Measurements from ENCODE around the gene IER5L. TPM values are rescaled to one million over a fixed set of nuclear protein-coding genes. Genes with fewer than 3 reads are reported as not detected.

IER5L gene
- total RNA-seq, 1 experiment from 2014 or later: 76.5 TPM

DNA sequence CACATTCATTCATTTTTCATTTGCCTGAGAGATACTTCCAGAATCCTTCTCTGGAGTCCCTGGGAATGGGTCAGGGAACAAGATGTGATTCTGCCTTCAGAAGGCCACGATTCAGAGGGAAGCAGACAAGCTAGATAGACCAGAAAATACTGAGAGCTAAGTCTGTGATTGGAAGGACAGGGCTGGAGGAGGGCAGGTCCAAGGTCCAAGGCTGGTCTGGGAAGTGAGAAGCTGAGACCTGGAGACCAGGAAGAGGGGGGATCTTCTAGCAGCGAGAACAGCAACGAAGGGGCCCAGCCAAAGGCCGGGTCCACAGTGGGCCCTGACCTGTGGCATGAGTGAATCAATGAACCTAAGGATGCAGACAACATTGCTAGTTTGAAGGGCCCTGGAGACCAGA is 4.1 kb upstream of the IER5L start:
- no peak for DNase-seq (ENCODE audit: low read depth)

- DNase-seq (ENCODE audit: low read depth): no peak
These were observed 3.2 kb upstream of the IER5L start for GRCh38 chr9:129181246-129181645.

- DNase-seq (ENCODE audit: low read depth): no peak
These were observed 714 bp upstream of the IER5L start for GRCh38 chr9:129178568-129179382.

DNA sequence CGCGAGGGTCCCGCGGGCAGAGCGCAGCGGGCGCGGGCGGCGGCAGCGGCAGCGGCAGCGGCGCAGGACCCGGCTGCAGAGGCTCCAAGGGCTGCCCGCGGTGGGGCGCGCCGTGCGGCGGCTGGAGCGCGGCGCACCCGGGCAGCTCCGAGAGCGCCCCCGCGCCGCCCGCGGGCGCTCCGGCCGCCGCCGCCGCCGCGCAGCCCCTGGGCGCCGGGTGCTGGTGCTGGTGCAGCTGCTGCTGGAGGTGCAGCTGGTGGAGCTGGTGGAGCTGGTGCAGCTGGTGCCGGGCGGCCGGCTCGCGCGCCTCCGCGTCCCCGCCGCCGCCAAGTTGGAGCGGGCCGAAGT is 644 bp downstream of the IER5L start:
- no peak for DNase-seq (ENCODE audit: low read depth)

DNA sequence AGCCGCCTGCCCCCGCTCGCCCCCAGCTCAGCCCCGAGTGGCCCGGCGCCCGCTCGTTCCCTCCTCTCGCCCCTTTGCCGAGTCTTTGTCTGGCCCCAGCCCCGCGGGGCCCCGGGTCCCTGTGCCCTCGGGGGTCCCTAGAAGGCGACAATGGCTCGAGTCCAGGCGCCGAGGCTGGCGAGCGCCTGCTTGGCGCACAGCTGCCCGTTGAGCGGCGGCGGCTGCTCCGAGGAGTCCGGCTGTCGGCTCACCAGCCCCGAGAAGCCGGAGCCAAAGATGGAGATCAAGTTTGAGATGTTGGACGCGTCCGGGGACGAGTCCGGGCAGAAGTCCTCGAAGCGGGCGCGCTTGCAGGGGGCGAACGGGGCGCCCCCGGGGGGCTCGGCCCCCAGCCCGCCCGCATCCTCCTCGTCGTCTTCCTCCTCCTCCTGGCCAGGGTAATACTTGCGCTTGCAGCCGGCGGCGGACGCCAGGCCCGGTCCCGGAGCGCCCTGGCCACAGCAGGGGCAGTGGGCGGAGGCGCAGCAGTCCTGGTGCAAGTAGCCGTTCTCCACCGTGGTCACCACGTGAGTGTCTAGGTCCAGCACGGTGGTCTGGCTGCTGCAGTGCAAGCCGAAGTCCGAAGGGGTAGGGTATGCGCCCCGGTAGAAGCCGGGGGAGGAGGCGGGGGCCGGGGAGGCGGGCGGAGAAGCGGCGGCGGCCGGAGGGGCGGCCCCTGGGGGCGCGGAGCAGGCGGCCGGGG is 1.2 kb downstream of the IER5L start:
- DNase-seq (ENCODE audit: low read depth): no peak

DNA sequence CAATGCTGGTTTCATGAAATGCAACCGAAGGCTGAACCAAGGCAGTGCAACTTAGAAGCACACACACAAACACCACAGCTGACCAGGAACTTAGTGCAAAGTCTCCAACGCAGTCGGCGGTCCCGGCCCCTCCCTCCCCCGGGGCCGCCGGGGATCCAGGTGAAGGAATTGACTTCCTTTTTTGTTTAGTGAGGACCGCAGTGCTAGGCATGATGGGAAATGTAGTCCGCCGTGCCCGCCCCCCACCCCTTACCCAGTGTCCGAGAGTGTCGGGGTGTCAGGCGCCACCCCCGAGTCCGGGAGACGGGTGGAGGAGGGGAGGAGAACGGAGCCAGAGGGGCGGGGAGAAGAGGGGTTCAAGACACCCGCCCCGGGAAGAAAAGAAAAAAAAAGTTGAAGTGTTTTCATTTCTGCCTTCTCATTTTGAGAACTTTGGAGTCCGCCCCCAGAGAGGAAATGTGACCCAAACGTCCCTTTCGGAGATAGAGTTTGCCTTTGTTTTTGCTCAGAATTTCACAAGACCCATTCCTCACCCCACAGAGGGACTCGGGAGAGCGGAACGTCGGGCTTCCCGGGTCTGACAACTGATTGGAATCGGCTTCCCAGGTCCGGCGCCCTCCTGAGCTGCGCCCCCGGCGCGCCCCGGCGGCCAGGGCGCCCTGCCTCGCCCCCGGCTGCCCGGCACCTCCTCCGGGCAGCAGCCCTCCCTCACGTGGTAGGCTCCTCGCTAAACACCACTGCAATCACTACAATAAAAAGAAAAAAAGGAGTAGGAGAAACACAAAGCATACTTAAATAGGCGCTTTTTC is 2.0 kb downstream of the IER5L start:
- DNase-seq (ENCODE audit: low read depth): peak; percentile 94

DNA sequence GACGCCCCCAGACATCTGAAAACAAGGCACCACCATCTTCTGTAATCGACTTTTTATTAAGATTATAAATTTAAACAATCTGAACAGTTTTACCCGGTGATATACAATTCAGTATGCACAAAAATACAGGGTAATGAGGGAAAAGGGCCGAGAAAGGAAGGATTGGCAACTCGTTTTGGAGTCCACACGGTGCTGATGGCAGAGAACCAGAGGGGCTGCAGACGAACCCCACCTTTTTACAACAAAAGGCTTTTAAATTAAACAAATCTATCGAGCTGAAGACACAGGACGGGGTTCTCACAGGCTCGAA is 2.6 kb downstream of the IER5L start:
- no peak for DNase-seq (ENCODE audit: low read depth)

DNA sequence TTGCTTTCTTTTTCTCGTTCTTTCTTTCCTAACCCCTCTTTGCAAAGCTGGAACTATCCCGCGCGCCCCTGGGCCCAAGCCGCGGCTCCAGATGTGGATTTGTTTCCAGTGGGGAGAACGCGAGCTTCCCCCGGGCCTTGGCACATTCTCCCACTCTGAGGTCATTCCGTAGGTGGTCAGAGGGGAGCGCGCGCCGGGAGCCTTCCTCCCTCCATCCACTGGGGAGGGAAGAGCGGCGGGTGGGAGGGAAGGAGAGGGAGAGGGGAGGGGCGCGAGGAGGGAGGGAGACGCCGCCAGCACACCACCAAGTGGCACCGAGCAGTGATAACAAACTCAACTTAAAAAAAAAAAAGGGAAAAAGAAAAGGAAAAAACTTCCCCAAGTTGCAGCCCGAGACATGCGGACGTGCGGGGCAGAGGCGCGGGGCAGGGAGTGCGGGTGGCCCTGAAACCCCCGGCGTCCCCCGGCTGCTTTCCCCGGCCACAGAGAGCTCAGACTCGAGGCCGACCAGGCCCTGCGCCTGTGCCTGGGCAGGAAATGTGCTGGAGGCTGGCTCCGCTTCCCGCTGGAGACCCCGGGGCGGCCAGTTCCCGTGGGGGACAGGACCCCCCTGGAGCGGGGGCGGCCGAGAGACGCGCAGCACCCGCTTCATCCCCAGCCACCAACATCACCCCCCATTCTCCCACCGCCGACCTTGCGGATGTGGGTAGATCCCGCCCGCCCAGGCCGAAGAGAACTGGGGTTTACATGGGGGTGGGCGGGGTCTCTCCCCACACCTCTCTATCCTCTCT is 3.1 kb downstream of the IER5L start:
- DNase-seq (ENCODE audit: low read depth): peak; percentile 77

DNA sequence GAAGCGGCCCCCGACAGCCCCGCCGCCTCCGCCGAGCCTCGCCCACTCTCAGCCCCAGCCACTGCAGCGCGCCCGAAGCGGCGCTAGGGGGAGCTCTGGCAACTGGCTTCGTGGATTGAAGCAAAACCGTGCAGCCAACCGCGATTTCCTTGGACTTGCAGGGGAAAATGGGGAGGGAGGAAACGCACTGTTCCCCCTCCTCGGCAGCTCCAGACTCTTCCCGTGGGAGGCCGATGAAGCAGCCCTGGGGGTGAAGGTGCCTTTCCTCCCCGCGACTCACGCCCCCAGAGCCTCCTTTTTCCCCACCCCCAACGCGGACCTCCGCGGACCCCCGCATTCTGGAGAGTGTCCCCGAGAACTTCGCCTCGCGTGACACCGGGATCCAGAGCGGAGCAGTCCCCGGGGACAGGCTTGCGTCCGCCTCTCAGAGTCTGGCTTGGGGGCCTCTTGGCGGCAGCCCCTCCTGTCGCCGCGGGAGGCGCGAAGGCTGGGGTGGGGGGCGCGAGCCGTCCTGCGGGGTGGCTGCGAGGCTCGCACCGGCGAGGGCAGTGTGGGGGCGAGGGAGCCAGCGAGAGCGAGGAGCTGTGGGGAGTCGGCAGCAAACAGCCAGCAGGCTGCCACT is 3.8 kb downstream of the IER5L start:
- peak; percentile 82 for DNase-seq (ENCODE audit: low read depth)

DNA sequence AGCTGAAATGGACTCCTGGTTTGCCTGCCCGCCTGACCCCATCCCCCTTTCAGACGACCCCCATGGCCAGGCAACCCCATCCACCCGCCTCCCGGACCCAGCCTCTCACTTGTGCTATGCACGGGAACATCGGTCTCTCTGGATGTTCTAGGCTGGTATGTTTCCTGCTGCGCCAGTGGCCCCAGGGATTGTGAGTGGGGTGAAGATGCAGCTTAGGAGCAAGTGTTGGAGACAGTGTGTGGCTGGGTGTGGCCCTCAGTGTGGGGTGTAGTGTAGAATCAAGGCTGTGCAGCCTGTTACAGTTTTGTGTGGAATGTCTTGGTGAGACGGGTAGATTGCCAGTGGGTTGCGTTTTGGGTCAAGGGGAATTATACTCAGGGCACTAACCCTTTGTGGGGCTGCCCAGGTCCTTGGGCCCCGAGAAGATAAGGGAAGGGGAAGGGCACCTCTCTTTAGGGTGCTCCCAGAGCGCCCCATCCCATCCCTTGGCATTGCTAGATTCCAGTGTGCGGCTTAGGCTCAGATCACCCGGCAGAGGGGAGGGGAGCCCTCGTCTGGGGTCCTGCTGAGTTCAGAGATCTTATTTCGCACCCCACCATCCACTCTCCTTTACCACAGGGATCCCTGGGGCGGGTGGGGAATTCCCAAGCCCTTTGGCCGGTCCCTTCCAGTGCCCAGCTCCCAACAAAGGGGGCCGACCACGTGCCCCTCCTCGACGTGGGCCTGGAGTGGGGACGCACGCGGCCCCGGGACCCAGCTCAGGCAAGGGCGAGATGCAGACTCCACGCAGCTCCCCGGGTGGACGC is 4.6 kb downstream of the IER5L start:
- no peak for DNase-seq (ENCODE audit: low read depth)

DNA sequence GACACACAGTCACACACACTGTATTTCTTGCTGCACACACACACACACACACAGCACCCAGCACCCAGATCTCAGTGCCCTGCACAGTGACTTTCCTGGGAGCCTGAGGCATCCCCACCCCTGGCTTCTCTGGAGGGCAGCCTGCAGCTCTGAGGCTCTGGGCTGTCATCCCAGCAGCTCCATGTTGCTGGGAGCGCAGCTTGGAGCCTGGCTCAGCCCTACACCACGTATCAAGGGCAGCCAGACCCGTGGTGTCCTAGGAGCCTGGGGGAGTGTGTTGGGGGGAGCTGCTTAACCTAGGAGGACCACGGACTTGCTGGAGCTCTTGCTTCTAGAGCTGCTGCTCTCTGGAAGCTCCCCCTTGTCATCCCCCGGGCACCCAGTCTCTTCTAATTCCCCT is 5.2 kb downstream of the IER5L start:
- no peak for DNase-seq (ENCODE audit: low read depth)

DNA sequence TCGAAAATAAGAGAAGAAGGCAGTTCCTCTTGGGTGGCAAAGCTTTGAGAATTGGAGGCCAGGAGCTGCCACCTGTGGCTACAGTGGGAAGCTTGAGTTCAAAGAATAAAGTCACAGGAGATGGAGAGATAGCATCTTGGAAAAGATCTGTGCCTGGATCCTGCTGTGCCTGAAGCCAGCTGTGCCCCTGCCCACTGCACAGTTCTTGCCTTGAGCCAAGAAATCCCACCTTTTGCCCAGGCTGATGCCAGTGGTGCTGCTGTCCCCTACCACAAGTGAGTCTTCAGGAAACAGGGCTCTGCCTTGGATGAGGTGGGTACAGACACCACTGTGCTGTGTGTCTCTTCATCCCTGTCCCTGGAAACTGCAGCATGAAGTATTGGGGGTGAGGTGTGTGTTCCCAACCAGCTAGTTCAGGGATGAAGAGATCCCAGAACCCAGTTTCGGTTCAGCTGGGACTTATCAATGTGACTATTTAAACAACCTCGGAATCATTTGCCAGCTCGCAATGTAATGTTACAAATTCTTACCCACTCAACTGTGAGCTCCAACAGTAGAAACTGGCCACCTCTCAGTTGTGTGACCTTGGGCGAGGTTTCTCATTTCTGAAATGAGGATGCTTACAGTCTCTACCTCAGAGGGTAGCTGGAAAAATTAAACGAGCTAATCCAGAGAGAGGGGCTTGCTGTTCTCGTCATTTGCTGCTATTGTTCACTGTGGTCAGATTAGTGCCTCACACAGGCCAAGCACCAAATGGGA is 5.9 kb downstream of the IER5L start:
- DNase-seq (ENCODE audit: low read depth): no peak

DNA sequence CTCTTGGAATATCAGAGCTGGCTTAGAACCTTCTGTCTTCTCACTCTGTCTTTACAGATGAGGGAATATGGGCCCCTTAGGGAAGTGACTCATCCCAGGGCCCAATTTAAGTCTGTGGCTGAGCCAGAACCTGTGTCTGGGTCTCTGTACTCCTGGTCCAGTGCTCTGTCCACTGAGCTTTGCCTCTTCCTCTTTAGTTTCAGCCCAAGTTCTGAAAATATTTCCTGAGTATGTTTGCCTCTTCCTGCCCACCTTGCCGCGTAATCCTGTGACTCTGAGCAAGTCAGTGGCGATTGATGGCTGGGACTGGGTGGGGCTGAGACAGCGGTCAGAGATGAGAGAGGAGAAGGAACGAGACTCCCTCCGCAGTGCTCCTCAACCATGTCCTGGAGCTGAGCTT is 7.8 kb downstream of the IER5L start:
- peak; percentile 72 for DNase-seq (ENCODE audit: low read depth)

GRCh38 chr9:129166623-129167557 is 11.2 kb downstream of the IER5L start:
- DNase-seq (ENCODE audit: low read depth): peak; percentile 74

GRCh38 chr9:129165198-129165597 is 12.9 kb downstream of the IER5L start:
- no peak for DNase-seq (ENCODE audit: low read depth)

GRCh38 chr9:129164246-129164930 is 13.7 kb downstream of the IER5L start:
- DNase-seq (ENCODE audit: low read depth): no peak

- DNase-seq (ENCODE audit: low read depth): no peak
These were observed 14.3 kb downstream of the IER5L start for GRCh38 chr9:129163753-129164152.

Data from HT1080 (cell line).